HEK293 (cell line): ENCODE measurements around the gene ZNF385C.

Source experiments
- CTCF ChIP-seq: fragments of 450-650 bp; formaldehyde crosslinking; IDR thresholded peaks from 2 replicates; pipeline ENCODE4 v1.5.1; 2016; ENCODE audit warnings: missing biosample characterization, missing genetic modification characterization
- PBX3 ChIP-seq: sonication (generic); formaldehyde crosslinking; IDR thresholded peaks from 2 replicates; pipeline ENCODE4 v1.8.1; 2022; ENCODE audit warnings: mild to moderate bottlenecking, moderate library complexity, missing genetic modification reagents
- ZBTB26 ChIP-seq: fragments of 450-650 bp; formaldehyde crosslinking; optimal IDR thresholded peaks from 2 replicates; pipeline ENCODE3; 2016; ENCODE audit warnings: missing biosample characterization, mild to moderate bottlenecking, missing genetic modification characterization
- ZNF544 ChIP-seq: fragments of 450-650 bp; formaldehyde crosslinking; IDR thresholded peaks from 2 replicates; pipeline ENCODE4 v1.5.0; 2017; ENCODE audit warnings: missing biosample characterization, missing genetic modification characterization

DNA sequence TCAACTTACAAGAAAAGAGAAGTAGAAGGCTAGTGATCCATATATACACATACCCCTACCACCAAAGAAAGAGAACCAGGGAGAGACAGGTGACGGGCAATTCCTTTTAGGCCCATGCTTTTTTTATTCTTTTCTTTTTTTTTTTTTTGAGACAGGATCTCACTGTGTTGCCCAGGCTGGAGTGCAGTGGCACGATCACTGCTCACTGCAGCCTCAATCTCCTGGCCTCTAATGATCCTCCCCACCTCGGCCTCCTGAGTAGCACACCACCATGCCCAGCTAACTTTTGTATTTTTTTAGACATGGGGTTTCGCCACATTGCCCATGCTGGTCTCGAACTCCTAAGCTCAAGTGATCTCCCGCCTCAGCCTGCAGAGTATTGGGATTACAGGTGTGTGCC is 29.1 kb upstream of the ZNF385C start:
- TF ChIP-seq CTCF (tag by site-specific recombination), result no peak
- TF ChIP-seq PBX3, result no peak
- TF ChIP-seq ZNF544 (tag by site-specific recombination), result no peak
- no peak for TF ChIP-seq ZBTB26 (tag by site-specific recombination)
